Colonic mucosa (tissue), 4 donors: ENCODE measurements around the gene SECISBP2L. TPM values are rescaled to one million over a fixed set of nuclear protein-coding genes. Genes with fewer than 3 reads are reported as not detected.

ENCODE experiments used
- DNase-seq: peaks from one replicate; pipeline ENCODE4 v3.0.0-alpha.2; 2020
- H3K27ac ChIP-seq: fragments of 200-600 bp; one replicate; pipeline ENCODE4 v1.8.0; 2021
- H3K27me3 ChIP-seq: fragments of 200-600 bp; one replicate; pipeline ENCODE4 v1.8.0; 2021
- H3K36me3 ChIP-seq: fragments of 200-600 bp; one replicate; pipeline ENCODE4 v1.8.0; 2021
- H3K4me1 ChIP-seq: fragments of 200-600 bp; one replicate; pipeline ENCODE4 v1.8.0; 2021; ENCODE audit warnings: mild to moderate bottlenecking
- H3K4me3 ChIP-seq: fragments of 200-600 bp; one replicate; pipeline ENCODE4 v1.8.0; 2021
- H3K9ac ChIP-seq, 2 donors: one replicate each; pipeline ENCODE4 v1.7.0; 2013; ENCODE audit warnings: control low read depth in 2 of 2, low read depth in 2 of 2, low read length in 2 of 2
- H3K9me3 ChIP-seq: fragments of 200-600 bp; one replicate; pipeline ENCODE4 v1.8.0; 2021
- CTCF ChIP-seq: fragments of 200-600 bp; IDR thresholded peaks from one replicate; pipeline ENCODE4 v1.8.0; 2022; ENCODE audit warnings: antibody characterized with exemption, mild to moderate bottlenecking
- intact Hi-C: fragments of 100-400 bp; cut with DNase I; formaldehyde crosslinking; loops from one replicate; pipeline ENCODE4 v1.14.1; 2022
- total RNA-seq, 2 donors: library from RNA; stranded (reverse); fragmentation: NEBNext Ultra II Directional in 1 of 2; extraction: Animal tissue kit (Norgen Biotek cat#: 25700) in 1 of 2; gene quantifications; one replicate each; pipeline ENCODE4 v1.2.1, GENCODE V29; 2021
- donor health status: healthy.
- donor health status: DM: no; HTN: no; CAD: no.
- donor health status: DM: no; HTN: no; CAD: no.

Gene SECISBP2L
- total RNA-seq, 2 donors from 2014 or later, result 26.9 to 45.2 TPM

DNA sequence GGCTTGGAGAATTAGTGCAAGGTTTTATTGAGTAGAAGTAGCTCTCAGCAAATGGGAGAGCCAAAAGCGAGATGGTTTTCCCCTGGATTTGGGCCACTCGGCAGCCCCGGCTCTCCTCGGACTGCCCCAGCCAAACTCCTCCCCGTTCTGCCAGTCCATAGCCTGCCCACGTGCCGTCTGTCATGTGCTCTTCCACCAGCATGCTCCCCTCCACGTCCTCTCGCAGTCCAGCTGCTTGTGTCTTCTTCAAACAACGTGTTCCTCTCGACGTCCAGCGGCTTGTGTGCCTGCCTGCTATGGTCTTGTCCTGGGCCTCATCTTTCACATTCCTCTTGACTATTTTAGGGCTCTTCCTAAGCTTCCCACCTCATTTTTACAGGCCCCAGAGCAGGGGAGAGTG lies 16.7 kb upstream of the SECISBP2L start:
- Histone ChIP-seq H3K36me3 (no peaks in the 10 kb centered on the region), H3K27ac (no peak overlapping the region), H3K4me3 (no peak overlapping the region), H3K9ac (no peak overlapping the region), H3K4me1 (no peaks in the 10 kb centered on the region), H3K9me3 (no peaks in the 10 kb centered on the region), H3K27me3 (no peaks in the 10 kb centered on the region)
- TF ChIP-seq CTCF, result no peak
- intact Hi-C loops, result no loop called here
- DNase-seq, result no peak

DNA sequence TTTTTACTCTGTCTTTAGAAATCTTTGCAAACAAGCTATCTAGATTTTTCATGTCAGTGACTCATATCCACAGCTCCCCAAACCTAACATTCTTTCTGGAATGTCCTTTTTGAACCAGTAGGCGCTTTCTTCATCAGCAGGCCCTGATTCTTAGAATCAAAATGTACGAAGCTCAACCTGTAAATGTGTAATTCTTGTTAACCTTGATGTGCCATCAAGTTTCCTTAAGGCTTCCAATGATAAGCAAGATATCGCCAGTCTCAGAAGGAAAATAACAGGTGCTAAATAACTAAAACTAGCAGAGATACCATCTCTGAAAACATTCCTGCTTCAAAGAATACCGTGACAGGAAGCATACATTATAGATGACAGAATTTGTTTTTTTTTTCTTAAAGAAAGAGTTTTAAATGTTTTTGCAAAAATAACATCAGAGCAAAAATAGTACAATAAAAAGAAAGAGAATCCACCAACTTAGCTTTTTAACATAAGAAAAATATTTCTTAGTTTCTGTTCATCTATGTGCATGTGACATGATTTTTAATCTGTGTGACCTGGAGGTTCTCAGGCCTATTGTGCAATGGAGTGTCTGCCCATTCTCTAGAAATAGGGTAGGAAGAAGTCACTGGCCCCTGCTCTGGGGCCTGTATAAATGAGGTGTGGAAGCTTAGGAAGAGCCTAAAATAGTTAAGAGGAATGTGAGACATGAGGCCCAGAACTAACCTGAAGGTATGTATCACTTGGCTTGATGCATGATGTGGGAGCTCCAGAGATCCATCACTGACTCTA lies 14.7 kb upstream of the SECISBP2L start:
- Histone ChIP-seq H3K36me3 (no peaks in the 10 kb centered on the region), H3K27me3 (no peaks in the 10 kb centered on the region), H3K9me3 (no peaks in the 10 kb centered on the region), H3K9ac (no peak overlapping the region), H3K27ac (no peak overlapping the region), H3K4me1 (no peaks in the 10 kb centered on the region), H3K4me3 (no peak overlapping the region)
- intact Hi-C loops, result no loop called here
- no peak for TF ChIP-seq CTCF
- no peak for DNase-seq

GRCh38 chr15:49059491-49059890 lies 13.2 kb upstream of the SECISBP2L start:
- no peak for DNase-seq
- H3K9me3 ChIP-seq, result no peaks in the 10 kb centered on the region
- no peaks in the 10 kb centered on the region for H3K36me3 ChIP-seq
- no peak overlapping the region for H3K4me3 ChIP-seq
- no peak overlapping the region for H3K27ac ChIP-seq
- intact Hi-C loops, result no loop called here
- no peak overlapping the region for H3K9ac ChIP-seq
- TF ChIP-seq CTCF, result no peak
- H3K4me1 ChIP-seq, result no peaks in the 10 kb centered on the region
- H3K27me3 ChIP-seq, result no peaks in the 10 kb centered on the region

DNA sequence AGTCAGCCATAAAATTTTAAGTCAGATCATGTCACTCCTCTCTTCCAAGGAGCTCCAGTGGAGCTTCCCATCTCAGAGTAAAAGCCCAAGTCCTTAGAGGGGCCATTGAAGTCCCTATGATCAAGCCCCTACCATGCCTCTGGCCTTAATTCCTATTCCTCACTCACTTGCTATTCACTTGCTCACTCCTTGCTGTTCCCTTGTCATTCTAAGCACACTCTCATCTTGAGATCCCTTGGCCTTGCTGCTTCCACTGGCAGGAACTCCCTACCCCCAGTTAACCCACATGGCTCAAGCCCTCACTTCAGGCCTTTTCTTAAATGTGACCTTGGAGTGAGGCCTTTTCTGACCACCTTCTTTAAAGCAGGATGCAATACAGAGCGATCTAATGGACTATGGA lies 12.3 kb upstream of the SECISBP2L start:
- no peak for TF ChIP-seq CTCF
- no peaks in the 10 kb centered on the region for H3K9me3 ChIP-seq
- intact Hi-C loops, result no loop called here
- DNase-seq, result no peak
- no peaks in the 10 kb centered on the region for H3K4me1 ChIP-seq
- no peak overlapping the region for H3K27ac ChIP-seq
- no peaks in the 10 kb centered on the region for H3K27me3 ChIP-seq
- no peak overlapping the region for H3K9ac ChIP-seq
- no peak overlapping the region for H3K4me3 ChIP-seq
- H3K36me3 ChIP-seq, result no peaks in the 10 kb centered on the region

GRCh38 chr15:49055630-49056029 lies 9.4 kb upstream of the SECISBP2L start:
- DNase-seq, result no peak
- Histone ChIP-seq H3K27me3 (no peaks in the 10 kb centered on the region), H3K9me3 (no peaks in the 10 kb centered on the region), H3K27ac (no peak overlapping the region), H3K9ac (no peak overlapping the region), H3K4me3 (no peak overlapping the region), H3K4me1 (no peaks in the 10 kb centered on the region), H3K36me3 (no peaks in the 10 kb centered on the region)
- TF ChIP-seq CTCF, result no peak
- intact Hi-C loops, result no loop called here
